ENCODE measurements around the gene FXYD7. TPM values are rescaled to one million over a fixed set of nuclear protein-coding genes. Genes with fewer than 3 reads are reported as not detected.
A peak's percentile ranks its signal among the peaks of the same experiment; 100 is the strongest.

FXYD7 gene
- total RNA-seq, 1 experiment from 2014 or later: 0.71 TPM

DNA sequence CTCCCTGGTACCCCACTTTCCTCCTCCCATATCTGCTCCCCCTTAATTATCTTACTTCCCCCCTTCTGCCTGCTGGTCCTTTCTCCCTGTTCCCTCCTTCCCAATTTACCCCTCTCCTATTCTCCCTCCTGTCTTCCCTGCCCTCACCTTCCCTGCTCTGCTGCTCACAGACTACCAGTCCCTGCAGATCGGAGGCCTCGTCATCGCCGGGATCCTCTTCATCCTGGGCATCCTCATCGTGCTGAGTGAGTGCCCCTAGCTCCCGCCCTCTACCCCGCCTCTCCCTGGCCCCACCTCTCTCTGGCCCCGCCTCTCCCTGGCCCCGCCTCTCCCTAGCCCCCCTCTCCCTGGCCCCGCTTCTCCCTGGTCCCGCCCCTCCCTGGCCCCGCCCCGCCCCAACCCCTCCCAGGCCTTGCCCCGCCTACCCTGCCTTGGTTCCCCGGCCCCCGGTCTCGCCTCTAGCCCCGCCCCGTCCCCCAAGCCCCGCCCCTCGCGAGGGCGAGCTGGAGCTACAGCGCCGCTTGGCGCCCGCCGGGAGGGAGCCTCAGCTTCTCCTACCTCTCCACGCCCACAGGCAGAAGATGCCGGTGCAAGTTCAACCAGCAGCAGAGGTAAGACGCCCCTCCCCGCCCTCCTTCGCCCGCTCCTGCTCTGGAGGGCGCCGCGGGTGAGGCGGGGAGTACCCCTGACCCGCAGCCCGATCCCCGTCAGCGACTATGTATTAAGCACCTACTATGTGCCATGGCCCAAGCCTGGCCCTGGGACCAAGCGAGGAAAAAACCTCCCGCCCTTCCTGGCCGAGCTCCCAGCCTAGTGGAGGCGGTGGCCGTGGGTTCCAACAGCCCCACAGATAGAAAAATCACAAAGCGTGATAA lies 1.9 kb upstream of the FXYD7 start:
- ChIA-PET CTCF (interaction anchor here (0.6 to 2.7 kb wide), 23 partner anchors 11 to 303 kb away, joined by 3 to 46 read pairs (median 4); partner anchors contain the start of genes FXYD3 and FXYD5), RAD21 (ENCODE audit: low non-redundant PET in 1 of 2, low total read pairs in 2 of 2, uncharacterized antibody in 2 of 2, unreplicated experiment in 2 of 2) (interaction anchor here (0.6 to 2.3 kb wide), 8 partner anchors 20 to 97 kb away, joined by 3 to 25 read pairs (median 5); no protein-coding TSS in a partner anchor), POLR2A (interaction anchor here (0.7 to 1.6 kb wide), 9 partner anchors 11 to 507 kb away, joined by 3 to 12 read pairs (median 3); partner anchors contain the start of gene COX6B1)
- intact Hi-C loops (cut with micrococcal nuclease): no loop called here
- TF ChIP-seq JUND (IDR thresholded peaks at IDR 0.05) (no peak), SIN3A (IDR thresholded peaks at IDR 0.05; ENCODE audit: low read depth) (no peak), SRF (IDR thresholded peaks at IDR 0.05; ENCODE audit: low read depth) (no peak), CEBPB (IDR thresholded peaks at IDR 0.05; ENCODE audit: low read depth) (no peak), EZH2 (IDR thresholded peaks at IDR 0.05) (no peak), EGR1 (IDR thresholded peaks at IDR 0.05; ENCODE audit: low read depth) (no peak), FOSL1 (IDR thresholded peaks at IDR 0.05; ENCODE audit: low read depth) (no peak), RAD21 (IDR thresholded peaks at IDR 0.05; ENCODE audit: low read depth) (peak; percentile 72), EZH2phosphoT487 (IDR thresholded peaks at IDR 0.05; ENCODE audit: borderline replicate concordance) (no peak), POLR2AphosphoS5 (IDR thresholded peaks at IDR 0.05; ENCODE audit: low read depth, low read length) (peak; percentile 14; the same call in 1 of the 2 replicates)
- TF ChIP-seq, protein P1, sequence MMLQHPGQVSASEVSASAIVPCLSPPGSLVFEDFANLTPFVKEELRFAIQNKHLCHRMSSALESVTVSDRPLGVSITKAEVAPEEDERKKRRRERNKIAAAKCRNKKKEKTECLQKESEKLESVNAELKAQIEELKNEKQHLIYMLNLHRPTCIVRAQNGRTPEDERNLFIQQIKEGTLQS (IDR thresholded peaks at IDR 0.05): no peak
- TF ChIP-seq, protein P2, sequence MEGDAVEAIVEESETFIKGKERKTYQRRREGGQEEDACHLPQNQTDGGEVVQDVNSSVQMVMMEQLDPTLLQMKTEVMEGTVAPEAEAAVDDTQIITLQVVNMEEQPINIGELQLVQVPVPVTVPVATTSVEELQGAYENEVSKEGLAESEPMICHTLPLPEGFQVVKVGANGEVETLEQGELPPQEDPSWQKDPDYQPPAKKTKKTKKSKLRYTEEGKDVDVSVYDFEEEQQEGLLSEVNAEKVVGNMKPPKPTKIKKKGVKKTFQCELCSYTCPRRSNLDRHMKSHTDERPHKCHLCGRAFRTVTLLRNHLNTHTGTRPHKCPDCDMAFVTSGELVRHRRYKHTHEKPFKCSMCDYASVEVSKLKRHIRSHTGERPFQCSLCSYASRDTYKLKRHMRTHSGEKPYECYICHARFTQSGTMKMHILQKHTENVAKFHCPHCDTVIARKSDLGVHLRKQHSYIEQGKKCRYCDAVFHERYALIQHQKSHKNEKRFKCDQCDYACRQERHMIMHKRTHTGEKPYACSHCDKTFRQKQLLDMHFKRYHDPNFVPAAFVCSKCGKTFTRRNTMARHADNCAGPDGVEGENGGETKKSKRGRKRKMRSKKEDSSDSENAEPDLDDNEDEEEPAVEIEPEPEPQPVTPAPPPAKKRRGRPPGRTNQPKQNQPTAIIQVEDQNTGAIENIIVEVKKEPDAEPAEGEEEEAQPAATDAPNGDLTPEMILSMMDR (IDR thresholded peaks at IDR 0.05 in 2 of 3, conservative IDR thresholded peaks at IDR 0.05 in 1 of 3; ENCODE audit: borderline replicate concordance in 1 of 3, insufficient read depth in 1 of 3, low read depth in 2 of 3, low read length in 2 of 3): peak; percentile 44 to 47 (median 46); a peak in 4 of 6 replicates
- ATAC-seq (peak; percentile 85), DNase-seq (ENCODE audit: low read depth, low spot score) (peak; percentile 83)
- Histone ChIP-seq H3K9ac (ENCODE audit: low read length) (peak overlapping the region; percentile 56), H3K4me2 (ENCODE audit: low read length) (peak overlapping the region; percentile 95), H3K9me2 (ENCODE audit: insufficient read depth) (no peaks in the 10 kb centered on the region), H3K9me3 (ENCODE audit: control insufficient read depth in 1 of 2, insufficient read depth in 1 of 2, low read depth in 1 of 2, low read length in 2 of 2) (no peaks in the 10 kb centered on the region), H3K4me3 (replicated peaks in 1 of 2; ENCODE audit: low read depth in 1 of 2, low read length in 2 of 2) (peak overlapping the region; percentile 49 to 66), H2AFZ (ENCODE audit: low read depth, low read length, poor library complexity, severe bottlenecking) (no peak overlapping the region), H3K27ac (ENCODE audit: low read depth, low read length) (peak overlapping the region; percentile 32; the same call in 1 of the 2 replicates), H4K20me1 (ENCODE audit: insufficient read depth) (no peaks in the 10 kb centered on the region), H3K79me2 (ENCODE audit: insufficient read depth, low read length) (no peaks in the 10 kb centered on the region), H3K36me3 (ENCODE audit: control insufficient read depth in 1 of 2, insufficient read depth in 2 of 2, low read length in 2 of 2) (no peaks in the 10 kb centered on the region), H3K27me3 (ENCODE audit: insufficient read depth, low read length) (no peaks in the 10 kb centered on the region), H3K4me1 (ENCODE audit: control insufficient read depth in 1 of 2, insufficient read depth in 2 of 2, low read length in 2 of 2) (peaks cover 22 to 35% of the 10 kb centered on the region in 2 experiments)
- no TSS peak for BruUV-seq (replicated peaks)

Measured in HCT116 (cell line).